ENCODE data around the gene THAP7. TPM values are rescaled to one million over a fixed set of nuclear protein-coding genes. Genes with fewer than 3 reads are reported as not detected.
A peak's percentile ranks its signal among the peaks of the same experiment; 100 is the strongest.

Gene THAP7
- total and polyA plus RNA-seq, 9 of the 15 experiments (the other 6 are each of a cell fraction or from before 2014, with no cell fraction given): 7.9 to 263 (median 84.1) TPM

- TF ChIP-seq CHD7 (IDR thresholded peaks at IDR 0.05; ENCODE audit: low read depth, low read length) (no peak), ZNF324 (CRISPR knock-in tag; IDR thresholded peaks at IDR 0.05) (no peak), PREB (CRISPR knock-in tag; IDR thresholded peaks at IDR 0.05) (no peak), RFX5 (IDR thresholded peaks at IDR 0.05; ENCODE audit: low read depth, low read length) (no peak), ZNF778 (CRISPR knock-in tag; IDR thresholded peaks at IDR 0.05) (0 out of 2 replicates have a peak, but pooled peaks have one; percentile 74), TARDBP (IDR thresholded peaks at IDR 0.05) (no peak), MCM5 (IDR thresholded peaks at IDR 0.05; ENCODE audit: low read depth) (no peak), ZNF589 (CRISPR knock-in tag; IDR thresholded peaks at IDR 0.05; ENCODE audit: low read depth) (no peak), MYNN (IDR thresholded peaks at IDR 0.05) (no peak), MYNN (CRISPR knock-in tag; IDR thresholded peaks at IDR 0.05) (no peak), GMEB1 (CRISPR knock-in tag; IDR thresholded peaks at IDR 0.05) (no peak), TEAD4 (IDR thresholded peaks at IDR 0.05; ENCODE audit: low read length) (no peak), TEAD4 (CRISPR knock-in tag; IDR thresholded peaks at IDR 0.05; ENCODE audit: borderline replicate concordance) (0 out of 2 replicates have a peak, but pooled peaks have one; percentile 57), CBFA2T2 (conservative IDR thresholded peaks at IDR 0.05) (no peak)
Measured at GRCh38 chr22:20955548-20955947, 46.4 kb downstream of the THAP7 start (continued).
